HUDEP-2 (cell line): Measurements from ENCODE around the gene ENTPD2.
A peak's percentile ranks its signal among the peaks of the same experiment; 100 is the strongest.
"Not testable (repeated sequence)": the region's sequence is repeated elsewhere in the genome, so short reads cannot be mapped to it uniquely, and the experiment has no call there.

Source experiments
- DNase-seq, 76 experiments: peaks; one replicate each; lab custom pipeline; 2025; ENCODE audit not compliant: unreplicated experiment in 76 of 76; lab: John Stamatoyannopoulos, UW

Gene ENTPD2

DNA sequence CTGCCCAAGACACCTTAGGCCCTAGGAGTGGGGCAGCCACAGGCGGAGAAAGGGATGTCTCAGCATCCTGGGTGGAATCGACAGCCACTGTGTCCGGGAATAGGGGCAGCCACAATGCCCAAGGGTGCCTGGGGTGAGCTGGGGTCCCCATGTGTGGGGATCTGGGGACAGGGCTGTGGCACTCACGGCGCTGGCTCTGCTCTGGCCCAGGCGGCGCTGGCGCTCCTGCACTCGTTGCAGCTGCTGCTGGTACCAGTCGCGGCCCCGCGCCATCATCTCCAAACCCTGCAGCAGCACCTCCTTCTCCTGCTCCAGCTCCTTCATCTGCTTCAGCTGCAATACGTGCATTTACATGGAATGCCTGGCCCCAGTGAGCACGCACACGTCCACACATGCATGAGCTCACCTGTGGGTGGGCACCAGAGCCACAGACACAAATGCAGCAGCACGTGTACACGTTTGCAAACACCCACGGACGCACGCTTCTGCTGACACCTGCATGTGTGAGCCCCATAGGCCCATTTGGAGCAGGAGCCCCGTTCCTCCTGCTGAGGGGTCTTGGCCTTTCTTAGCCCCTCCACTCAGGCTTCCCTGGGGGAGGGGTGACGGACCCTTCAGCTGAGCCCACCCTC lies 11.6 kb upstream of the ENTPD2 start:
- DNase-seq = no peak

DNA sequence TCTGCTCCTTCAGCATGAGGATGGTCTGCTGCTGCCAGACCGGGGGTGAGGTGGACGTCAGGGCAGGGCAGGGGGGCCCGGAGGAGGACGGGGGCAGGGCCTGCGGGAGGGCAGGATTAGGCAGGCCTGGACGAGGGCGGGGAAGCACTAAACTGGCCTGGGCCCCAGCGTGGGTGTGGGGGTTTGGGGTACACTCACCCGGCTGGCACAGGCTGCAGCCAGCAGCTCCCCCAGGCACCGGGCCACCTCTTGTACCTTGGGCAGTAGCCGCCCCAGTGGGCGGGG lies 11.0 kb upstream of the ENTPD2 start:
- no peak for DNase-seq

DNA sequence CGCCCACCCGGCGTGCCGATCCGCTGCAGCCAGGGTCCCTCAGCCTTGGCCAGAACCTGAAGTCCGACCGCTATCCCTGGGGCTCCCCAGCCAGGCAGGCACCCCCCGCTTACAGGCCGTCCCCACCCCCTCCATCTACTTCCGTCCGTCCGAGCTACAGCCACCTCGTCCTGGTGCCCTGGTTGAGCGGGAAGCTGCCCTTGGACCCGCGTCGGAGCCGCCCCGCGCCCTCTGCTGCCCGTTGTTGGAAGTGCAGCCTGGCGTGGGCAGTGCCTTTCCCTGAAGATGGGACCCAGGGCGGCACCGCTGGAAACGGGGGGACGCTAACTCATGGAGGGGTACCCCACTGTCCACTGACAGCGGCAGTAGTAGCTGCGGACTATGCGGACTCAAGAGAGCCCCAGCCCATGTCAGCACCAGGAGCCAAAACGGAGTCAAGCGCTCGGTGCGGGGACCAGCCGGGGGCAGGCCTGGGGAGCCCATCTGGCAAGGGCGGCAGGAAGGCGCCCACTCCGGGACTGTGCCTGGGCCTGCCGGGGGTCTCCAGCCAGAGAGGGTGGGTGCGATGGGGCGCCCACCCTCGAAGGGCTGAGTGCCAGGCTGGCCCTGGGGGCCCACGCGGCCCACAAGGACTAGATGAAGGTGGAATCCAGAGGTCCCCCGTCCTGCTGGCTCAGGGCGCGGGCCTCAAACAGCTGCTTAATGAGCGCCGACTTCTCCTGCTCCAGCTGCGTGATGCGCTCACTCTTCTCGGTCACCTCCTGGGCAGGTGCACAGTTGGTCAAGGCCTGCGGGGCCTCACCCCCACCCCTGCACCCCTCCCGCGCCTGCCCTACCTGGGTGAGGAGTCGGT lies 10.4 kb upstream of the ENTPD2 start:
- peak in 49 of 76 experiments; percentile 3 to 66 (median 32) for DNase-seq

DNA sequence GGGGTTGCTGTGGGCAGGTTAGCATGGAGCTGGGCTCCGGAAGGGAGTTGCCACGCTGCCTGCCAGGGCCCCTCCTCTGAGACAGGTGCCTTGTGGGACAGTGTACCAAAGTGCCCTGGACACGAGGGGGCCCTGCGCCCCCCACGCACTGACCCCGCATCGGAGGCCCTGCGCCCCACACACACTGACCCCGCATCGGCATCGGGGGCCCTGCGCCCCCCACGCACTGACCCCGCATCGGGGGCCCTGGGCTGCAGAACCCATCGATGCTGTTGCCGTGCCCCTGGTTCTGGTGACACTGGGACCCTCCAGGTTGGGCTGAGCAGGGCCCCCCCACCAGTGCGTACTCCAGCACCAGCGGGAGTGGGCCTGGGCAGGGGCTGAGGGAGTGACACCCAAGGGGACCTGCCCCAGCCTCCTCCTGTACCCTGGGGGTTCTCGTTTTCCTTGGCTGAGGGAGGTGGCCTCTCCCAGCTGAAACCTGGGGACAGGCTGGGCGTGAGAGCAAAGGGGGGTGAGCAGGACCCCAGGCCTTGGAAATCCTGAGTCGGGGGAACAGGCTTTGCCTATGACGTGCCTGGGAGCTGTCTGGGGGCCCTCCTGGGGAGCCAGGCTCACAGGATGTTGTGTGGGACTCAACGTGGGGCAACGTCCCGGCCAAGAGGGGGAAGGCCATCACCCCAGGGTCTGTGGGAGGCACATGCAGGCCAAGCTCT lies 9.6 kb upstream of the ENTPD2 start:
- no peak for DNase-seq

DNA sequence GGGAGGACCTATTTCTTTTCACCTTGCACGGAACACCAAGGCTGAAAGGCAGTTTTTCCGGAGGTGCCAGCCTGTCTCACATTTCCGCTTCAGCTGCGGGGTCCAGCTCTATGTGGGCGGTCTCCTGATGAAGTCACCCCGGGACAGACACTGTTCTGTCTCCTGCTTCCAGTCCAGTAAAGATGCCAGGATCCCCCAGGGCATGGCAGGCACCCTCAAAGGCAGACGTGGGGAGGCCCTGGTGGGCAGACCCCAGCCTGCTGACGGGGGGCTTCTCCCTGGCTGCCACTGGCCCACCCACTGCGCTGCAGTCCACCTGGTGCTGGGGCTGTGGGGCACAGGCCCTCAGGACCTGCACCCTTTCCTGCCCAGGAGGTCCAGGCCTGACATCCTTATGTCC lies 8.9 kb upstream of the ENTPD2 start:
- not testable (repeated sequence) for DNase-seq

DNA sequence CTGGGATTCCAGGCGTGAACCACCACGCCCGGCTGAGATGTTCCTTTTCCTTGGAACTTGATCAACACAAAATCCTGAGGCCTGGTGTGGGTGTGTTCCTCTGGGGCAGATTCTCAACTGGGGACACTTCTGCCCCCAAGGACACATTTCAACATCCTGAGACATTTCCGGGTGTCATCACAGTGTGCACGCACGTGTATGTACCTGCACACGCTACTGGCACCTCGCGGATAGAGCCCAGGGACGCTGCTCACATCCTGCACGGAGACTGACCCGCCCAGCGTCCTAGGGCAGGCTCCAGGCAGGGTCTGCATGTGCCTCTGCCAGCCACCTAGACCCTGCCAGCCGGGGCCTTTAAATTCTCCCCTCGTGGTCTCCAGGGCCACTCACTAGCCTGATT lies 8.5 kb upstream of the ENTPD2 start:
- no peak for DNase-seq

DNA sequence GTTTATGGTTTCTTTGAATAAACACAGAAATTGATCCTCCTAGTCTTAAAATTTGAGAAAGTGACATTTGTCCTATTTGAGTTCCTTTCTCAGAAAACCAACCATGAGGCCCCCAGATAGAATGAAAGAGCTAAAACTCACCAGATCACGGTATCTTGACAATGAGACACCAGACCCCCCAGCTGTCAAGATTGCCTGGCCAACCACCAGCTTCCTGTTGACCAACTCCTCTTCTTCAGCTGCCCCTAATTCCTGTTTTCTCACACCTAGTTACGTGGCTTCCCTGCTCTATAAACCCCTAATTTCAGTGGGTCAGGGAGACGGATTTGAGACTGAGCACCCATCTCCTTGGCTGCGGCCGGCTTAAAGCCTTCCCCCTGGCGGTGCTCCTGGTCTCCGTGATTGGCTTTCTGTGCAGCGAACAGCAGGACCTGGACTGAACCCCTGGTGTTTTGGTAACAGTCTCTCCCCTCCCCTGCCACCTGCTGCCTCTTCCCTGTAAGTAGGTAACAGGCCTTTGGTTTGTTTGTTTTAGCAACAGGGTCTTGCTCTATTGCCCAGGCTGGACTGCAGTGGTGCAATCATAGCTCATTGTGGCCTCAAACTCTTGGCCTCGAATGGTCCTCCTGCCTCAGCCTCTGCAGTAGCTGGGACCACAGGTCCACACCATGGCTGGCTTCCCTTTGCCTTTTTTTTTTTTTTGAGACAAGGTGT lies 4.8 kb upstream of the ENTPD2 start:
- no peak for DNase-seq

DNA sequence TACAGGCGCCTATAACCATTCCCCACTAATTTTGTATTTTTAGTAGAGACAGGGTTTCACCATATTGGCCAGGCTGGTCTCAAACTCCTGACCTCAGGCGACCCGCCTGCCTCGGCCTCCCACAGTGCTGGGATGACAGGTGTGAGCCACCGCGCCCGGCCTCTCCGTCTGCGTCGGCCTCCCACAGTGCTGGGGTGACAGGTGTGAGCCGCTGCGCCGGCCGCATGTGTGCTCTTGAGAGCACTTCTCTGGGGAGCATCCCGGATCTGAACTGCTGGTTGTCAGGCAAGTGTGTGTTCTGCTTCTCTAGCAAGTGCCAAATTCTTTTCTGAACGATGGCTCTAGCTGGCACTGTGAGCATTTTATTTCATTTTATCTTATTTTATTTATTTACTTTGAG lies 3.7 kb upstream of the ENTPD2 start:
- no peak for DNase-seq

DNA sequence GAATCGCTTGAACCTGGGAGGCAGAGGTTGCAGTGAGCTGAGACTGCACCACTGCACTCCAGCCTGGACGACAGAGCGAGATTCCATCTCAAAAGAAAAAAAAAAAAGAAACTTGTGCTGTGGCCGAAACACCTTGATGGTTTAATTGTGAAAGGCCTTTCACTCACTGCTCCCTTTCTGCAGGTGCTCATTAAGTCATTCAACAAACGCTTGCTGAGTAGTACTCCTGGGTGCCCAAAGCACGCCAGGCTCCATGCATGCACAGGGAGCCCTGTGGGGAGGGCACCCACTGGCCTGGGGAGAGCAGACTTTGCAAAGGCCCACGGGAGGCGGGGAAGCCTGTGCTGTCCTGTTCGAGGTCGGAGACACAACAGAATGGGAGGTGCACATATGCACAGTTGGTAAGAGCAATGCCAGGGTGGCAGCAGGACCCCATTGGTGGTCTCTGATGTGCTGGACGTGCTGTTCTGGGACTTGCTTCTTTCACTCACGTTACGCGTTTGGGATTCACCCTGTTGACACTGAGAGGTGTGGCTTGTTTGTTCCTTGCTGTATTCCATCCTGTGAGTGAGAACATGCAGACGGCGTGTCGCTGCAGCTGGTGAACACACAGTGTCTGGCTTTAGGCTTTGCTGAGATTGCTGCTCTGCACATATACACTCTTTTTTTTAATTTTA lies 3.0 kb upstream of the ENTPD2 start:
- DNase-seq = no peak

DNA sequence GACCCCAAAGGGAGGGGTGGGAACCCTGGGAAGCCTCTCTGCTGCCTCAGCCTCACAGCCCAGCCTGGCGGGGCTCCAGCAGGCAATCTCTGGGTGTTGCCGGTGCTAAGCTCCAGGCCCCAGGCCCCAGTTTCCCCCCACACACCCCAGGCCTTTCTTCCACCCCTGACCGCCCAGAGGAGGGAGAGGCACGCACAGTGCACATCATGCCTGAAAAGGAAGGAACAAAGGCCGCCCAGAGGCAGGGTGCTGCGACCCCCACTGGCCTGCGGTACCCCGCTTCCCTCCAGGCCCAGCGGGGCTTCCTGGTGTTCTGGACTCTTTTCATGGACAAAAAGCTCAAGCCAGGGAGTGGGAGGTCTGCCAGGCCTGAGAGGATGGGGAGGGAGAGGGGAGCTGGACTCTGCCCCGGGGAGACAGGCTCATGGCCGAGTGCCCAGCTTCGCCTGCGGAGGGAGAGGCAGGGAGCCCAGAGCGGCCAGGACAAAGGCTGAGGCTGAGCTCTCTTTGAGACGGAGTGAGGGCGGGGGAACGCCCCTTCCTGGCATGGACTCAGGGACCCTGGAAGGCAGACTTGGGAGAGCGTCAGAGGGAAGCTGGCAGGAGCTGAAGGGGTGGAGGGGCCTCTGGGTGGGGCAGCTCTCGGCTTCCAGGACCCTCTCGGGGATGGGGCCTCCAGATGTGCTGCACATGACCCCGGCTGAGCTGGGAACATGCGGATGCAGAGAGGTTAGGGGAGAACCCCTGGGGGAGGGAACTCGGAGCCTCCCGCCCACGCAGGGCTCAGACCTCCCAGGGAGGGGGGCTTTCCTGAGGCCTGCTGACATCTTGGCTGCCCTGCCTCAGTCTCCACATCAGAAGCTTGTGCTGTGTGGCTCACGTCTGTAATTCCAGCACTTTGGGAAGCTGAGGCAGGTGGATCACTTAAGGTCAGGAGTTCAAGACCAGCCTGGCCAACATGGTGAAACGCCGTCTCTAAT lies 1.8 kb upstream of the ENTPD2 start:
- no peak for DNase-seq

DNA sequence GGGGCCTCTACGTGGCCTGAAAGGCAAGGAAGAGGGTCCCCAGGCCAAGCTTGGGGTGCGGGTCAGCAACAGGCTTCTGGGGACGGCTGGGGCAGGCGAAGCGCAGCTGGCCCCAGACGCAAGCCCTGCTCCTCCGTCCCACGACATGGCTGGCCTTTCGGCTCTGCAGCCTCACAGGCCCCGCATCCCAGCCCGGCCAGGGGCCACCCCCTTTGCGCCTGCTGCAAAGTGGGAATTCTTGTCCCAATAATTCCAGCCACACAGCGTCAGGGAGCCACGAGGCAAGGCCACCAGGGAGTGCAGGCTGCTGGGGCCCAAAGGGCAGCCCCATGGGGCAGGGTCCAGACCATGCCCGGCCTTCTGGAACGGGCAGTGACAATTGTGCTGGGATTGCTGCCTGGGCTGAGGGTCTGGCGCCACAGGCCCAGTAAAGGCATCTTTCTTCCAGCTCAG lies 1.1 kb upstream of the ENTPD2 start:
- no peak for DNase-seq

DNA sequence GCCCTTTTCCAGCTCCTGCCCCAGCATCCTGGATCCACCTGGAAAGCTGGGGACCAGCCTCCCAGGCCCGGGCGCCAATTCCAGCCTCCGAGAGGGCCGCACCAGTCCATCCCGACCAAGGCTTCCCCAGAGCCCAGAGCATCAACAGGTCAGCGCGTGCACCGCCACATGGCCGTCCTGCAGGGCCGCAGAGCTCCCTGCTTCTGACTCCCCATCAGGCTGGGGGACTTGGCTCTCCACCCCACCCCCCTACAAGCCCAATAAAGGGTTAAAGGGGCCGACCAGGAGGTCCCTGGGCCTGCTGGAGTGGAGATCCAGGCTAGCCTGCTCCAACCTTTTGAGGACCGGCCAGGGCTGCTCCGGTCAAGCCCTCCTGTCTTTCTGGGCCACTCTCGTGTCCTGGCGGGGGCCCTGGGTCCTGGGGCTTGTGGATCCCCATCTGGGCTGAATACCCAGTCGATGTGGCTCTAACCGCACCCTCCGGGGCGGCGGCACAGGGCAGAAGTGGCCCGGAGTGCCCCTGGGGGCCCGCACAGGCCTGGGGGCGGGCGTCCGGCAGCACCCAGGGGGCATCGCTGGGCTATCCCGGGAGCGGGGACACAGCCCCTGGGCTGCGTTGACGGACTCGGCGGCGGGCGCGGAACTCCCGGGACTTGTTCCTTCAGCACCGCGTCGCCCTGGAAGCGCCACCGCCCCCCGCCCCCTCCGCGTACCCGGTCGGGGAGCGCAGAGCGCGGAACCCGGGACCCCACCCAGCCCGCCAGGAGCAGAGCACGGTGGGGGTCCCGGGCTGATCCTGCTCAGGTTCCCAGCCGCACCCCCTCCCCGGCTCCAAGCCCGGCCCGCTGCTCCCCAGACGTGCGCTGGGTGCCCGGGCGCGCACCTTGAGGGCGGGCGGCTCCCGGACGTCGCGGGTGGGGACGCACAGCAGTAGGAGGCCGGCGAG lies 590 bp downstream of the ENTPD2 start:
- no peak for DNase-seq

DNA sequence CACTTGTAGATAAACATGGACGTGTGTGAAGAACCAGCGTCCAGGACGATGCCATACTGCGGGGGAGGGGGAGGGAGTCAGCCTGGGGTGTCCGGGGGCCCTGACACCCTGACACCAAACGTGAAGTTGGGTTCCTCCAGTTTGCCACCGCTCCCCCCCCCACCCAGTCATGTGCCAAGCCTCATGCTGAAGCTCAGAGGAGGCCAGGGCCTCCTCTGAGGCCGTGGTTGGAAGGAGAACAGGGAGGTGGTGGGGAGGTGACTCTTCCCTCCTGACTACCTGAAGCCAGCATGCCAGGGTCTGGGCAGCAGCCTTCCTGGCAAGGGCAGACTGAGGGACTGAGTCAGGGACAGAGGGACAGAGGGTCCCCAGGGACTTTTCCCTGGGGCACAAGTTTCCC lies 1.6 kb downstream of the ENTPD2 start:
- DNase-seq = no peak

DNA sequence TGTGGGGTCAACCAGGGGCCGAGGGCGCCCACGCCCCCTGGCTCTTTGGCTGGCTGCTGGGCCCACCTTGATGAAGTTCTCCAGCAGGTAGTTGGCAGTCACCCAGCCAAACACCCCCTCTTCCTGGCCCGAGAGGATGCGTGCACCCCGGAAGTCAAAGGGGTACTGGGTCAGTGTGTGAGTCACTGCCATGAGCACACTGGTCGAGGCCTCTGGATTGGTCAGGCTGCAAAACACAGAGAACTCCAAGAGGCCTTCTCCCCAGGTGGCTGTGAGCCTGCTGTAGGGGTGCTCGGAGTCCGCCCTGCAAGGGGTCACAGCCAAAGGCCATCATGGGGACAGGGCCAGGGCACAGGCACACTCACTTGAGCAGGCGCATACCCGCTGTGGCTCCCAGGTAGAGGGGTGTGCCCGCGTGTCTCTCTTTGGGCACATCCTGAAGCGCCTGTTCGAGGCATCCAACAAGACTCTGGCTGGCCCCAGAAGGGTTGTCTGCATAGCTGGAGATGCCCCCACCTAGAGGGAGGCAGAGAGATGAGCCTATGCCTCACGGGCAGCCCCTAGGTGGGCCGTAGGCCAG lies 2.6 kb downstream of the ENTPD2 start:
- DNase-seq = no peak

DNA sequence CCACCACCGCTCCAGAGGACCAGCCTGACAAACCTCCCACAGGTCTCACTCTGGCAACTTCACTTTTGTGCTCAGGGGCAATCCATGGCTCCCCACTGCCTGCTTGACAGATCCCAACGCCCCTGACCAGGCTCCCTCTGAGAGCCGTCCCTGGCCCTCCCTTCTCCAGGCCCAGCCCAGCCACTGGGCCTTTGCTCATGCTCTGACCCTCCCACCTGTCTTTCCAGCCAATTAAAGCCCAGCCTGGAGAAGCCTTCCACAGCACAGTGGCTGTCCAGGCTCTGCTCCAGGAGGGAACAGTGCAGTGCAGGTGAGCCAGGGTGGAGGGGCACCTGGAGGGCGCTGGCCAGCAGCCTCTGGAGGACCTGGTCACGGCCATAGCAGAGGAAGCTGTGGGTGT lies 3.3 kb downstream of the ENTPD2 start:
- no peak for DNase-seq

DNA sequence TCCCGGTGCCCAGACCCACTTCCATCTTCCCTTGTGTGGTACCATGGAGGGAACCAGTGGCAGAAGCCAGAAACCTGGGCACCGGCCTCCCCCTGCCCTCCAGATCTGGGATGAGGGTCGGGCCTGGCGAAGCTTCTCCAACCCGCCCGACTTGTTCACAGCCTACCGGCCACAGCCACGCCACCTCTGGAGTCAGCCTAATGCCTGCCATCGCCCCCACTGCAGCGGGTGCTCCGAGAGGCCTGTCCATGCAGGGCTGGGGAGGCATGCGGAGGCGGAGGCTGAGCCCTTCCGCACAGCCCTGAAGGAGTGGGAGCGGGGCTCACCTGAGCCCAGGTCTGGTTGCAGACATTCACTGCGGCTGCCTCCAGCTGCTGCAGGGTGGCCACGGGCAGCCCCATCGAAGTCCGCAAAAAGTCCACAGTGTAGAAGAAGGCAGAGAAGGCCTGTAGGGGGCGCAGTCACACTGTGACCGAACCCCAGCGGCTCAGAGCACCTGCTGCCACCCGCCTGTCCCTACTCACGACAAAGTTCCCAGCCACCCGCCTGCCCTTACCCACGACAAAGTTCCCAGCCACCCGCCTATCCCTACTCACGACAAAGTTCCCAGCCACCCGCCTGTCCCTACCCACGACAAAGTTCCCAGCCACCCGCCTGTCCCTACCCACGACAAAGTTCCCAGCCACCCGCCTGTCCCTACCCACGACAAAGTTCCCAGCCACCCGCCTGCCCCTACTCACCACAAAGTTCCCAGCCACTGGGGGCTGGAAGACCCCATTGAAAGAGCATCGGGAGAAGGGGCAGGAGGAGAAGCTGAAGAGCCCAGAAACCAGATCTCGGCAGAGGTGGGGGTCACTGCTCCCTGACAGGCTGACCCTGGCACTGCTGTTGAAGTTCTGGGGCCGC lies 4.1 kb downstream of the ENTPD2 start:
- peak in 51 of 76 experiments; percentile 5 to 66 (median 35) for DNase-seq
